ENCODE results near the gene RNF175.

RNF175 gene

DNA sequence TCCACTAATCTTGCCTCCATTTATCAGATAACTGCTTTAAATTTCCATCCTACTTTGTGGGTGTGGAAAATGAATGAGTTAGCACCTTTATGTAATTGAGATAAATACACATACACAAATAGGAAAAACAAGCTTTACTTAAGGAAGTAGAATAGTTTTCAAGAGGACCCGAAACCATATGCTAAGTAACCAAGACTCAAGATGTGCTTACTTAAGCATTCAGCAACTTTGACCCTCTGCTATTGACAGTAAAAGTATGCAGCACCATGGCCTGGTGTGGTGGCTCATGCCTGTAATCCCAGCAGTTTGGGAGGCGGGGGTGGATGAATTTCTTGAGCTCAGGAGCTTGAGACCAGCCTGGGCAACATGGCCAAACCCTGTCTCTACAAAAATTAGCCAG is 29.9 kb downstream of the RNF175 start:
- Histone ChIP-seq H3K9me3 (ENCODE audit: insufficient read depth, low read depth, low read length) (no peaks in the 10 kb centered on the region), H3K27me3 (ENCODE audit: insufficient read depth, low read length, poor library complexity, severe bottlenecking) (no peaks in the 10 kb centered on the region), H4K20me1 (ENCODE audit: insufficient read depth, low read length, poor library complexity, severe bottlenecking) (no peaks in the 10 kb centered on the region), H3F3A (ENCODE audit: low read depth) (no peaks in the 10 kb centered on the region), H3K4me3 (ENCODE audit: low read length, poor library complexity, severe bottlenecking) (no peak overlapping the region), H3K79me2 (ENCODE audit: insufficient read depth, low read length) (no peaks in the 10 kb centered on the region), H3K9ac (ENCODE audit: low read depth, low read length, poor library complexity, severe bottlenecking) (no peak overlapping the region), H3K4me1 (ENCODE audit: insufficient read depth, low read length, poor library complexity, severe bottlenecking) (peaks cover 8% of the 10 kb centered on the region), H3K9me2 (replicated peaks; ENCODE audit: low read depth, low read length) (no peaks in the 10 kb centered on the region), H2AFZ (ENCODE audit: low read length) (no peak overlapping the region), H3K36me3 (ENCODE audit: insufficient read depth, low read length) (no peaks in the 10 kb centered on the region), H3K4me2 (ENCODE audit: low read depth, low read length, poor library complexity, severe bottlenecking) (no peak overlapping the region)
- TF ChIP-seq EZH2phosphoT487 (IDR thresholded peaks at IDR 0.05; ENCODE audit: borderline replicate concordance), result no peak
- TF ChIP-seq, protein P1, sequence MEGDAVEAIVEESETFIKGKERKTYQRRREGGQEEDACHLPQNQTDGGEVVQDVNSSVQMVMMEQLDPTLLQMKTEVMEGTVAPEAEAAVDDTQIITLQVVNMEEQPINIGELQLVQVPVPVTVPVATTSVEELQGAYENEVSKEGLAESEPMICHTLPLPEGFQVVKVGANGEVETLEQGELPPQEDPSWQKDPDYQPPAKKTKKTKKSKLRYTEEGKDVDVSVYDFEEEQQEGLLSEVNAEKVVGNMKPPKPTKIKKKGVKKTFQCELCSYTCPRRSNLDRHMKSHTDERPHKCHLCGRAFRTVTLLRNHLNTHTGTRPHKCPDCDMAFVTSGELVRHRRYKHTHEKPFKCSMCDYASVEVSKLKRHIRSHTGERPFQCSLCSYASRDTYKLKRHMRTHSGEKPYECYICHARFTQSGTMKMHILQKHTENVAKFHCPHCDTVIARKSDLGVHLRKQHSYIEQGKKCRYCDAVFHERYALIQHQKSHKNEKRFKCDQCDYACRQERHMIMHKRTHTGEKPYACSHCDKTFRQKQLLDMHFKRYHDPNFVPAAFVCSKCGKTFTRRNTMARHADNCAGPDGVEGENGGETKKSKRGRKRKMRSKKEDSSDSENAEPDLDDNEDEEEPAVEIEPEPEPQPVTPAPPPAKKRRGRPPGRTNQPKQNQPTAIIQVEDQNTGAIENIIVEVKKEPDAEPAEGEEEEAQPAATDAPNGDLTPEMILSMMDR (conservative IDR thresholded peaks at IDR 0.05; ENCODE audit: low read length), result no peak

DNA sequence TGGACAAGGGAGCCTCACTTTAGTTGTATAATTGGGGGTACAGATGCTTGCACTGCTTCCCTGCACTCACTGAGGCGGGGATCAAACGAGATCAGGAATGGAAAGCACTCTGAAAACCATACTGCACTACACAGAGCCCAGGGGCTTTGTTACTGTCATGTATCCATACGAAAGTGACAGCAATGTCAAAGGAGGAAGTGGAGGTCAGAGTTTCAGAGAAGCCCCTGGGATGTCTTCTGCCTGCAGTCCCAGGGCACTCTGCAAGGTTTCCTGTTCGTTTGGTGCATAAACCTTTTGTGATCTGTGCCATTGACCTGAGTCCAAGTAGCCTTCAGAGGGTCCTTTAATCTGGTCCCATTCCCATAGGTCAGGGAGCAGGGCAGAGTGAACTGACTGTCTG is 31.2 kb downstream of the RNF175 start:
- H2AFZ ChIP-seq (ENCODE audit: low read length), result no peak overlapping the region
- H3K9ac ChIP-seq (ENCODE audit: low read depth, low read length, poor library complexity, severe bottlenecking), result no peak overlapping the region

DNA sequence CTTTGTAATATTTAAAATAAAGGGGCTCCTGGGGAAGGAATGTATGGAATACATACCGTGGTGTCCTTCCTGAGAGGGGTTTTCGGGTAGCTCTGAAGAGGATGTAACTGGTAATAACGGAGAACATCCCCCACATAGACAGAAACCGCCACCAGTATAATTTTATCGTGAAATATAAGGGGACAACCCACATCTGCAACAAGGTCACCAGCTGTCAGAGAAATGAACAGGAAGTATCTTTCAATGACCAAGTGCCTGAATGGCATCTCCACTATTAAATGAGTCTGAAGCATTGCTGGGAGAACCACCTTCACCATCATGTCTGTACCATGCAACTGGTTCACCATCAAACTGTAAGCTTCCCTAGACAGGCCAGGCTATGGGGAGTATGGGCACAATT is 31.7 kb downstream of the RNF175 start:
- Histone ChIP-seq H3K27me3 (ENCODE audit: insufficient read depth, low read length, poor library complexity, severe bottlenecking) (no peaks in the 10 kb centered on the region), H3K4me2 (ENCODE audit: low read depth, low read length, poor library complexity, severe bottlenecking) (no peak overlapping the region), H3K36me3 (ENCODE audit: insufficient read depth, low read length) (no peaks in the 10 kb centered on the region), H3K9me2 (replicated peaks; ENCODE audit: low read depth, low read length) (no peaks in the 10 kb centered on the region), H3K4me1 (ENCODE audit: insufficient read depth, low read length, poor library complexity, severe bottlenecking) (peaks cover 8% of the 10 kb centered on the region), H3K9me3 (ENCODE audit: insufficient read depth, low read depth, low read length) (no peaks in the 10 kb centered on the region), H3K9ac (ENCODE audit: low read depth, low read length, poor library complexity, severe bottlenecking) (no peak overlapping the region), H4K20me1 (ENCODE audit: insufficient read depth, low read length, poor library complexity, severe bottlenecking) (no peaks in the 10 kb centered on the region), H3K79me2 (ENCODE audit: insufficient read depth, low read length) (no peaks in the 10 kb centered on the region), H3K4me3 (ENCODE audit: low read length, poor library complexity, severe bottlenecking) (no peak overlapping the region), H3F3A (ENCODE audit: low read depth) (no peaks in the 10 kb centered on the region), H2AFZ (ENCODE audit: low read length) (no peak overlapping the region)
- TF ChIP-seq, protein P1 (conservative IDR thresholded peaks at IDR 0.05; ENCODE audit: low read length), result no peak
- no peak for TF ChIP-seq EZH2phosphoT487 (IDR thresholded peaks at IDR 0.05; ENCODE audit: borderline replicate concordance)

More for the DNA sequence above, 31.2 kb downstream of the RNF175 start:
- no peaks in the 10 kb centered on the region for H3K36me3 ChIP-seq (ENCODE audit: insufficient read depth, low read length)
- no peaks in the 10 kb centered on the region for H3K9me3 ChIP-seq (ENCODE audit: insufficient read depth, low read depth, low read length)
- no peak overlapping the region for H3K4me3 ChIP-seq (ENCODE audit: low read length, poor library complexity, severe bottlenecking)
- TF ChIP-seq EZH2phosphoT487 (IDR thresholded peaks at IDR 0.05; ENCODE audit: borderline replicate concordance), result no peak
- TF ChIP-seq, protein P1 (conservative IDR thresholded peaks at IDR 0.05; ENCODE audit: low read length), result no peak
- H3K4me2 ChIP-seq (ENCODE audit: low read depth, low read length, poor library complexity, severe bottlenecking), result no peak overlapping the region
- H3F3A ChIP-seq (ENCODE audit: low read depth), result no peaks in the 10 kb centered on the region
- no peaks in the 10 kb centered on the region for H3K27me3 ChIP-seq (ENCODE audit: insufficient read depth, low read length, poor library complexity, severe bottlenecking)
- H3K79me2 ChIP-seq (ENCODE audit: insufficient read depth, low read length), result no peaks in the 10 kb centered on the region
- no peaks in the 10 kb centered on the region for H3K9me2 ChIP-seq (replicated peaks; ENCODE audit: low read depth, low read length)
- no peaks in the 10 kb centered on the region for H4K20me1 ChIP-seq (ENCODE audit: insufficient read depth, low read length, poor library complexity, severe bottlenecking)
- H3K4me1 ChIP-seq (ENCODE audit: insufficient read depth, low read length, poor library complexity, severe bottlenecking), result peaks cover 8% of the 10 kb centered on the region
